Osteoblast (primary cell): Measurements from ENCODE around the gene TMC8. TPM values are rescaled to one million over a fixed set of nuclear protein-coding genes. Genes with fewer than 3 reads are reported as not detected.
A peak's percentile ranks its signal among the peaks of the same experiment; 100 is the strongest.

Experiments used
- DNase-seq: peaks from one replicate; pipeline ENCODE4 v3.0.0; 2011; ENCODE audit warnings: low spot score, mixed read lengths; ENCODE audit not compliant: insufficient read length; ENCODE audit errors: missing footprints
- H2AFZ ChIP-seq: 2 replicates; pipeline ENCODE4 v1.6.0; 2011; ENCODE audit warnings: mild to moderate bottlenecking, low read length
- H3K27ac ChIP-seq: 2 replicates; pipeline ENCODE4 v1.5.1; 2011; ENCODE audit warnings: mild to moderate bottlenecking, low read depth, low read length, moderate library complexity
- H3K27me3 ChIP-seq: 2 replicates; pipeline ENCODE4 v1.6.0; 2012; ENCODE audit warnings: mild to moderate bottlenecking, control low read depth, inconsistent platforms, low read length, moderate library complexity; ENCODE audit not compliant: insufficient read depth
- H3K36me3 ChIP-seq: 2 replicates; pipeline ENCODE4 v1.5.1; 2011; ENCODE audit warnings: mild to moderate bottlenecking, low read length, control low read depth, moderate library complexity; ENCODE audit not compliant: insufficient read depth
- H3K4me1 ChIP-seq: 2 replicates; pipeline ENCODE4 v1.5.1; 2011; ENCODE audit warnings: mild to moderate bottlenecking, low read length, control low read depth, moderate library complexity; ENCODE audit not compliant: insufficient read depth
- H3K4me2 ChIP-seq: 2 replicates; pipeline ENCODE4 v1.6.0; 2011; ENCODE audit warnings: mild to moderate bottlenecking, low read length; ENCODE audit not compliant: insufficient read depth
- H3K4me3 ChIP-seq: fragments of 200-600 bp; sonication (generic); 3 replicates; pipeline ENCODE4 v1.5.1; 2012; ENCODE audit warnings: mild to moderate bottlenecking, low read length, inconsistent platforms; ENCODE audit not compliant: insufficient read depth
- H3K79me2 ChIP-seq: 2 replicates; pipeline ENCODE4 v1.6.0; 2012; ENCODE audit warnings: mild to moderate bottlenecking, low read length, control low read depth, inconsistent platforms; ENCODE audit not compliant: insufficient read depth
- H3K9me3 ChIP-seq: 2 replicates; pipeline ENCODE4 v1.5.1; 2011; ENCODE audit warnings: low read depth, low read length, control low read depth
- H4K20me1 ChIP-seq: 2 replicates; pipeline ENCODE4 v1.6.0; 2012; ENCODE audit warnings: mild to moderate bottlenecking, low read length, control low read depth; ENCODE audit not compliant: insufficient read depth
- CTCF ChIP-seq: IDR thresholded peaks from 2 replicates; pipeline ENCODE4 v1.5.1; 2011; ENCODE audit warnings: mild to moderate bottlenecking, low read depth, low read length, moderate library complexity; ENCODE audit errors: extremely low read depth
- total RNA-seq: library from RNA; depleted of rRNA; stranded (reverse); fragments of >200 nt; gene quantifications from 2 replicates; pipeline ENCODE4 v1.2.3, GENCODE V29; 2012

Gene TMC8
- total RNA-seq, 1 donor = not detected

GRCh38 chr17:78140169-78141051 lies 9.8 kb downstream of the TMC8 start:
- Histone ChIP-seq H3K9me3 (no peaks in the 10 kb centered on the region), H3K79me2 (no peaks in the 10 kb centered on the region), H3K27me3 (no peaks in the 10 kb centered on the region), H4K20me1 (no peaks in the 10 kb centered on the region), H3K4me2 (no peak overlapping the region), H3K36me3 (no peaks in the 10 kb centered on the region), H2AFZ (no peak overlapping the region), H3K27ac (no peak overlapping the region), H3K4me1 (no peaks in the 10 kb centered on the region), H3K4me3 (no peak overlapping the region)
- DNase-seq = peak; percentile 92
- no peak for TF ChIP-seq CTCF

GRCh38 chr17:78141437-78142118 lies 11.0 kb downstream of the TMC8 start:
- no peak overlapping the region for H3K4me2 ChIP-seq
- H3K79me2 ChIP-seq = no peaks in the 10 kb centered on the region
- H3K4me1 ChIP-seq = no peaks in the 10 kb centered on the region
- H3K27me3 ChIP-seq = no peaks in the 10 kb centered on the region
- no peaks in the 10 kb centered on the region for H4K20me1 ChIP-seq
- H3K27ac ChIP-seq = no peak overlapping the region
- H3K36me3 ChIP-seq = no peaks in the 10 kb centered on the region
- H2AFZ ChIP-seq = no peak overlapping the region
- peak; percentile 35 for DNase-seq
- no peaks in the 10 kb centered on the region for H3K9me3 ChIP-seq
- H3K4me3 ChIP-seq = no peak overlapping the region
- no peak for TF ChIP-seq CTCF

GRCh38 chr17:78142119-78142861 lies 11.7 kb downstream of the TMC8 start:
- H3K27me3 ChIP-seq = no peaks in the 10 kb centered on the region
- no peaks in the 10 kb centered on the region for H3K9me3 ChIP-seq
- no peaks in the 10 kb centered on the region for H3K79me2 ChIP-seq
- no peak overlapping the region for H2AFZ ChIP-seq
- no peaks in the 10 kb centered on the region for H4K20me1 ChIP-seq
- H3K4me3 ChIP-seq = no peak overlapping the region
- DNase-seq = peak; percentile 81
- H3K4me2 ChIP-seq = no peak overlapping the region
- TF ChIP-seq CTCF = no peak
- no peaks in the 10 kb centered on the region for H3K4me1 ChIP-seq
- H3K27ac ChIP-seq = no peak overlapping the region
- no peaks in the 10 kb centered on the region for H3K36me3 ChIP-seq
